ENCODE data around the gene NUDCD2.
A peak's percentile ranks its signal among the peaks of the same experiment; 100 is the strongest.

Gene NUDCD2

DNA sequence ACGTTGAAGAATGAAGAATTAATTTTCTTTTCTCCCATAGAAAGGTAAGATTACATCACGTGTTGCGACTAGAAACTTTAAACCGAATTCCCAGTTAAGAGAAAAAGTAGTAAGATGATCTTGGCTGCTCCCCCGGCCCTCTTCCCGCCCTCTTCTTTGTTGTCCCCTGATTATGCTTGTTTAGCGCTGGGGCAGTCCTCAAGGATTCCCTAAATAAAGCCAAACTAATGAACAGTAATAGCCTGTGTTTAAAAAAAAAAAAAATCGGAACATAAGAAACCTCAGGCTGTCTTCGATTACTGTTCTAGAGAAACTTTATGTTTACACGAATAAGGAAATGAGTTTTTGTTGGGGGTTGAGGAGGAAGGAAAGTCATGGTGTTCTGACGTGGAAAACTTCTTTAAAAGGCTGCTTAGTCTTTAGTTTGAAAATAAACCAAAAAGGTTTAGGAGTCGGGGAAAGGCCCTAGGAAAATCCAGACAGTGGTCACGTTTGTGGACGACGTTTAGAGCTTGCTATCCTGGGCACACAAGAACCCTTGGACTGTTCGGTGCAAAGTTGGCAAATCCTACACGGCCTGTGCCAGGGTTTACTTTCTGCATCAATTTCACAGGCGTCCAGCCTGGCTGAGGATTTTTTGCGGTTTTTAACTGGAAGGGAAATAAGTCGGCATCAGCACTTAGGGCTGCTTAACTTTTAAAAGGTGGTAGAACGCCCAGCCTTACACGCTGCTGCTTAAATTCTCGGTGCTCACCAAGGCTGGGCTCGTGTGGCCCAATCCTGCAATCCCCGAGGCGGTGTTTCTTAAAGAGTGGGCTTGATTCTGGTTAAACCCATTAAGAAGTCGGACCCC, 44.4 kb upstream of the NUDCD2 start:
- peak overlapping the region; percentile 79 for H3K4me3 ChIP-seq (ENCODE audit: low read depth, low read length)
- TF ChIP-seq, protein P1, sequence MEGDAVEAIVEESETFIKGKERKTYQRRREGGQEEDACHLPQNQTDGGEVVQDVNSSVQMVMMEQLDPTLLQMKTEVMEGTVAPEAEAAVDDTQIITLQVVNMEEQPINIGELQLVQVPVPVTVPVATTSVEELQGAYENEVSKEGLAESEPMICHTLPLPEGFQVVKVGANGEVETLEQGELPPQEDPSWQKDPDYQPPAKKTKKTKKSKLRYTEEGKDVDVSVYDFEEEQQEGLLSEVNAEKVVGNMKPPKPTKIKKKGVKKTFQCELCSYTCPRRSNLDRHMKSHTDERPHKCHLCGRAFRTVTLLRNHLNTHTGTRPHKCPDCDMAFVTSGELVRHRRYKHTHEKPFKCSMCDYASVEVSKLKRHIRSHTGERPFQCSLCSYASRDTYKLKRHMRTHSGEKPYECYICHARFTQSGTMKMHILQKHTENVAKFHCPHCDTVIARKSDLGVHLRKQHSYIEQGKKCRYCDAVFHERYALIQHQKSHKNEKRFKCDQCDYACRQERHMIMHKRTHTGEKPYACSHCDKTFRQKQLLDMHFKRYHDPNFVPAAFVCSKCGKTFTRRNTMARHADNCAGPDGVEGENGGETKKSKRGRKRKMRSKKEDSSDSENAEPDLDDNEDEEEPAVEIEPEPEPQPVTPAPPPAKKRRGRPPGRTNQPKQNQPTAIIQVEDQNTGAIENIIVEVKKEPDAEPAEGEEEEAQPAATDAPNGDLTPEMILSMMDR (IDR thresholded peaks at IDR 0.05; ENCODE audit: low read depth, low read length) = no peak

DNA sequence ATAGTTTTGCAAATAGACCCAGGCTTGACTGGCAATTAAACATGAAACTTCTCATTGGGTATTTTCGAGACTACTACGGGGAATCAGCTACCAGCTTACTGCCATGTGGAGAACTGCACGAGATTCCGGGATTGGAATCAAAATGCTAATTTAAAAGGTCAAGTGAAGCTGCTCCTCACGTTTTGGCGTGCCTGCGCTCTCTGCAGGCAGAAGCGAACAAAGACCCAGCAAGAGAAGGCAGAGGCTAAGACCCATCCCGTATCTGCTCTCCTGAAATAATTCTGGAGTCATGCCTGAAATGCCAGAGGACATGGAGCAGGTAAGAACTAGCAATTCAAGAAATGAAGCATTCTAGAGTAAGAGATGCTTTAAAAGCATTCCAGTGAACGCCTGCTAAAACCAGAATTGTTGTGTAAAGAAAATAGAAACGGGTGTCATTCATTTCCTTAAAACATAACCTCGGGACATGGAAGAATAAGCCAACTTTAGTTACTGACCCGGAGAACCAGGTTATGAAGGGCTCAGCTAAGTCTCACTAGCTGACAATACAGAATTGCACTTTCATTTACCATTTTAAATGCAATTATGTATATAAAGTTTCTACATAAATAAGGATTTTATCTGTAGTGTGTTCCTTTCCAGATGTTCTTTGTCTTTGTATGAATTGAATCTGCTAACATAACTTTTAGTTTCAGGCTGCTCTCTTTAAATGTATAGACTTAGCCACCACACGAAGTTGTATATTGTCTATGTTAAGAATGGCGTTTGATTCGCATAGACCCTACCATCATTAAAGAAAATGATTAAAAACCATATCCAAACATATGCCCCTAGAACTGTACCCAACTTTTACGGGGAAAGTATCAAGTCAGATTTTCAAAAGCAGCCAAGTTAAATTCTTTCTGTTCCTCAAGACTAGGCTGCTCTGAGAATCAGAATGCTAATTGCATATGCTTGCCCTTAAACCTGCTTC, 43.5 kb upstream of the NUDCD2 start:
- TF ChIP-seq, protein P1 (IDR thresholded peaks at IDR 0.05; ENCODE audit: low read depth, low read length) = peak; percentile 27
- H3K4me3 ChIP-seq (ENCODE audit: low read depth, low read length) = peak overlapping the region; percentile 79

DNA sequence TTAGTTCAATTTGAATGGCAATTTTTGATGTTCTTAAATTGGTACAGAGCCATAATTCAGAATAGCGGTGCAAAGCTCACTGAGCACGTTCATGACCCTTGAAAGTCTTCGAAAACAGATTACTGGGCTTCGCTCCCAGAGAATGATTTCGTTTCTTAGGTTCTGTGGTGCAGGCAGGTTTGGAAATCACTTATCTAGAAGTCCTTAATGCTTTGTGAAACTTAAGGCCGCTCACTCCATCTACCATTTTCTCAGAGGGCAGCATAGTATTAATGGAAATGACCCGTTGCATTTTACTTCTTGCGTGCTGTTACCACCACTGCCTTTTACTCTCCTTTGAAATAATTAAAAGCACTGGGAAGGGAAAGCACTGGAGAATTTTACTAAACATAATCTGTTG, 42.6 kb upstream of the NUDCD2 start:
- peak overlapping the region; percentile 79 for H3K4me3 ChIP-seq (ENCODE audit: low read depth, low read length)
- TF ChIP-seq, protein P1 (IDR thresholded peaks at IDR 0.05; ENCODE audit: low read depth, low read length) = no peak

DNA sequence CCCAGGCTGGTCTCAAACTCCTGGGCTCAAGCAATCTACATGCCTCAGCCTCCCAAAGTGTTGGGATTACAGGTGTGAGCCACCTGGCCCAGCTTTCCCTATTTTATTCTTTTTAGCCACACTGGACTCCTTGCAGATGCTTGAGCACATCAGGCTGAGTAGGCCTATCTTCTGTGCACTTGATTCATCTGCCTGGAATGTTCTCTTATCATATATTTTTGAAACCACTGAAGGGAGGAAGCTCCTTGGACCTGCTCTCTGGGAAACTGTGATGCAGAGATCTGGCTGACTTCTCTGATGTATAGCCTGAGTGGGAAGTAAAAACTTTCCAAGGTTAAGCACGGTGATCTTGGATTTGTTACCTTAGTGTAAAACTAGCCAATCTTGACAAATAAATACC, 39.0 kb upstream of the NUDCD2 start:
- H3K4me3 ChIP-seq (ENCODE audit: low read depth, low read length) = no peak overlapping the region
- TF ChIP-seq, protein P1 (IDR thresholded peaks at IDR 0.05; ENCODE audit: low read depth, low read length) = no peak

DNA sequence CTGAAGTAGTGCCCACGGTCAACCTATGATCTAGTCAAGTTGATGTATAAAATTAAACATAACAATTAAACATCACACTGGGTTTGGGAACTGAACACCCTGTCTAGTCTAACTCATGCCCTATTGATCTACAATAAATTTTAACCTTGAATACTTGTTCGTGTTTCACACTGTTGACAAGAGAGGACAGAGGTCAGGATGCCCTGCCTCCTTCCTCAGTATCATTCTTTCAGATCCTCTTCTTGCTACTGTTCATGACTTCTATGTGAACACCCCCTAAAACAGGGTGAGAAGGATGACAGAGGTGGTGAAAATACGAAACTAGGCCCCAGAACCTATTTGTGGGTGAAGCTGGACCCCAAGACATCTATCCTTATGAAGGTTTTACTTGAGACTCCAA, 37.4 kb upstream of the NUDCD2 start:
- TF ChIP-seq, protein P1 (IDR thresholded peaks at IDR 0.05; ENCODE audit: low read depth, low read length) = no peak
- no peak overlapping the region for H3K4me3 ChIP-seq (ENCODE audit: low read depth, low read length)

DNA sequence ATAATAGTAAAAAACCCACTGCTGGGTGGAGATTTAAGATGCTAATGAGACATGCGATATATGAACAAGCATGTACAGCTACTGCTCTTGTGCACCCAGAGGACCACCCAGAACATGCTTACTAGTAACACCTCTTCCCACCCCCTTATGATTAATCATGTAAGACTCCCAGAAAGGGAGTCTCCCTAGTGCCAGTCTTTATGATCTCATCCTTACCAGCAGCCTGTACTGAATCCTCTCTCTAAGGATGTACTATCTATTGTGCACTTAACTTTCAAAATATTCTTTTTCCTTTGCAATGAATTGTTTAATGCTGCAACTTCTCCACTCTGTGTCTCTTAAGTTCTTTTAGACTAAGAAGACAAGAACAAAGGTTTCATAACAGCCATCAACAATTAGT, 36.4 kb upstream of the NUDCD2 start:
- TF ChIP-seq, protein P1 (IDR thresholded peaks at IDR 0.05; ENCODE audit: low read depth, low read length) = no peak
- no peak overlapping the region for H3K4me3 ChIP-seq (ENCODE audit: low read depth, low read length)

DNA sequence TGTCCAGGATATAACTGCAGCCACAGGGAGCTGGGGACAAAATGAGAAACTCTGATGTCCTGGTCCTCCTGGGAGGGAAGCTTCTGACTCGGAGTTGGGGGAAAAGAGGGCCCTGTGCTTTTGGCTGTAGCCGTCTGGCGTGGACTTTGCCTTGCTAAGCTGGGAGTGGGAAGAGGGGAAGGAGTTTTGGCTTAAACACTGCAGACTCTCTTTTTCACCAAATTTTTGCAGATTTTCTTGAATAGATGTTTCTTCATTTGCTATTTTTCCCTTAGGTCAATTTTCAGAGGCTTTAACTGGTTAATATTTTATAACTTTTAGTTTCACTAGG, 29.8 kb upstream of the NUDCD2 start:
- H3K4me3 ChIP-seq (ENCODE audit: low read depth, low read length) = no peak overlapping the region
- TF ChIP-seq, protein P1 (IDR thresholded peaks at IDR 0.05; ENCODE audit: low read depth, low read length) = no peak
